Suprapubic skin (tissue), 4 donors: ENCODE data around the gene APC2. TPM values are rescaled to one million over a fixed set of nuclear protein-coding genes. Genes with fewer than 3 reads are reported as not detected.
"Not testable (repeated sequence)": the region's sequence is repeated elsewhere in the genome, so short reads cannot be mapped to it uniquely, and the experiment has no call there.

Experiments
- DNase-seq, 2 donors: peaks; one replicate each; pipeline ENCODE4 v3.0.0-alpha.2; 2019; ENCODE audit warnings: low spot score in 2 of 2
- H3K27ac ChIP-seq: fragments of 200-600 bp; sonication (generic); one replicate; pipeline ENCODE4 v1.5.1; 2019
- H3K27me3 ChIP-seq: fragments of 200-600 bp; sonication (generic); one replicate; pipeline ENCODE4 v1.5.1; 2019
- H3K36me3 ChIP-seq: fragments of 200-600 bp; sonication (generic); one replicate; pipeline ENCODE4 v1.5.1; 2019
- H3K4me1 ChIP-seq: fragments of 200-600 bp; sonication (generic); one replicate; pipeline ENCODE4 v1.5.1; 2019
- H3K4me3 ChIP-seq: fragments of 200-600 bp; sonication (generic); one replicate; pipeline ENCODE4 v1.5.1; 2019; ENCODE audit warnings: mild to moderate bottlenecking
- H3K9me3 ChIP-seq: fragments of 200-600 bp; sonication (generic); one replicate; pipeline ENCODE4 v1.5.1; 2019
- CTCF ChIP-seq, 2 donors: fragments of 200-600 bp in 1 of 2; fragments of 450-650 bp in 1 of 2; sonication (generic) in 1 of 2; IDR thresholded peaks; one replicate each; pipeline ENCODE4 v1.5.1; 2016 to 2019; ENCODE audit warnings: antibody characterized with exemption in 2 of 2, mild to moderate bottlenecking in 1 of 2, moderate library complexity in 1 of 2
- EP300 ChIP-seq: sonication (generic); formaldehyde crosslinking; IDR thresholded peaks from one replicate; pipeline ENCODE4 v1.6.1; 2017; ENCODE audit warnings: antibody characterized with exemption
- POLR2A ChIP-seq, 2 donors: fragments of 450-650 bp; IDR thresholded peaks; one replicate each; pipeline ENCODE4 v1.6.1; 2017; ENCODE audit warnings: antibody characterized with exemption in 2 of 2, mild to moderate bottlenecking in 2 of 2, moderate library complexity in 2 of 2
- POLR2AphosphoS5 ChIP-seq, 3 donors: sonication (generic); formaldehyde crosslinking; IDR thresholded peaks; one replicate each; pipeline ENCODE4 v1.6.1; 2017; ENCODE audit warnings: antibody characterized with exemption in 3 of 3
- WGBS: methylation state at CpG from one replicate; pipeline ENCODE4 v1.1.5; 2018; 5-methylcytosine and 5-hydroxymethylcytosine counted together
- total RNA-seq, 4 donors: library from RNA; depleted of rRNA; stranded (reverse); fragments of >200 nt; gene quantifications; one replicate each; pipeline ENCODE4 v1.1.0, GENCODE V29; 2016

The APC2 gene
- total RNA-seq, 4 donors from 2014 or later = 0.08 to 0.30 (median 0.26) TPM; not detected in 1

- peaks cover 35% of the 10 kb centered on the region for H3K4me1 ChIP-seq
- 1% methylated on average over 11 of the region's 26 CpGs for WGBS
- no peak for DNase-seq
- no peak for TF ChIP-seq CTCF (IDR thresholded peaks at IDR 0.05)
- no peak for TF ChIP-seq POLR2AphosphoS5 (IDR thresholded peaks at IDR 0.05)
- no peak for TF ChIP-seq EP300
- TF ChIP-seq POLR2A (IDR thresholded peaks at IDR 0.05) = no peak
- peak overlapping the region; percentile 83 for H3K27ac ChIP-seq
- no peaks in the 10 kb centered on the region for H3K9me3 ChIP-seq
- H3K27me3 ChIP-seq = no peaks in the 10 kb centered on the region
- H3K36me3 ChIP-seq = peaks cover 50% of the 10 kb centered on the region
- H3K4me3 ChIP-seq = peak overlapping the region; percentile 58
These were observed 11.0 kb upstream of the APC2 start for GRCh38 chr19:1438933-1439354.

GRCh38 chr19:1439525-1440417 lies 10.2 kb upstream of the APC2 start:
- Histone ChIP-seq H3K4me1 (peaks cover 37% of the 10 kb centered on the region), H3K36me3 (peaks cover 42% of the 10 kb centered on the region), H3K4me3 (peak overlapping the region; percentile 58)
- not testable (repeated sequence) for DNase-seq, H3K27ac ChIP-seq, H3K9me3 ChIP-seq, H3K27me3 ChIP-seq
- WGBS = 77% methylated on average over 47 of the region's 57 CpGs

- H3K4me3 ChIP-seq = no peak overlapping the region
- no peaks in the 10 kb centered on the region for H3K9me3 ChIP-seq
- TF ChIP-seq POLR2A (IDR thresholded peaks at IDR 0.05) (no peak), POLR2AphosphoS5 (IDR thresholded peaks at IDR 0.05) (no peak), CTCF (IDR thresholded peaks at IDR 0.05) (no peak), EP300 (no peak)
- 100% methylated on average over 2 of the region's 15 CpGs for WGBS
- no peak overlapping the region for H3K27ac ChIP-seq
- peaks cover 43% of the 10 kb centered on the region for H3K4me1 ChIP-seq
- DNase-seq = no peak
- H3K27me3 ChIP-seq = peaks cover 3% of the 10 kb centered on the region
- peaks cover 36% of the 10 kb centered on the region for H3K36me3 ChIP-seq
These were observed 9.5 kb upstream of the APC2 start for GRCh38 chr19:1440418-1440801.

GRCh38 chr19:1441022-1441426 lies 8.9 kb upstream of the APC2 start:
- no peak overlapping the region for H3K4me3 ChIP-seq
- H3K9me3 ChIP-seq = no peaks in the 10 kb centered on the region
- TF ChIP-seq POLR2A (IDR thresholded peaks at IDR 0.05) (no peak), EP300 (no peak), CTCF (IDR thresholded peaks at IDR 0.05) (no peak), POLR2AphosphoS5 (IDR thresholded peaks at IDR 0.05) (no peak)
- H3K27ac ChIP-seq = no peak overlapping the region
- no peak for DNase-seq
- 83% methylated on average over 8 of the region's 9 CpGs for WGBS
- peaks cover 49% of the 10 kb centered on the region for H3K4me1 ChIP-seq
- peaks cover 9% of the 10 kb centered on the region for H3K27me3 ChIP-seq
- H3K36me3 ChIP-seq = peaks cover 32% of the 10 kb centered on the region

GRCh38 chr19:1441677-1442438 lies 8.1 kb upstream of the APC2 start:
- TF ChIP-seq EP300 (no peak), CTCF (IDR thresholded peaks at IDR 0.05) (no peak), POLR2AphosphoS5 (IDR thresholded peaks at IDR 0.05) (no peak), POLR2A (IDR thresholded peaks at IDR 0.05) (no peak)
- DNase-seq = no peak
- H3K9me3 ChIP-seq = no peaks in the 10 kb centered on the region
- peaks cover 57% of the 10 kb centered on the region for H3K4me1 ChIP-seq
- no peak overlapping the region for H3K27ac ChIP-seq
- H3K4me3 ChIP-seq = no peak overlapping the region
- H3K27me3 ChIP-seq = peaks cover 17% of the 10 kb centered on the region
- H3K36me3 ChIP-seq = peaks cover 32% of the 10 kb centered on the region
- 81% methylated on average over 18 of the region's 25 CpGs for WGBS
